GM12875 (cell line): ENCODE results near the gene SLC6A20.

Experiments used
- H3K4me3 ChIP-seq: one replicate; pipeline ENCODE4 v1.5.1; 2011; ENCODE audit warnings: low read depth, low read length, control low read depth
- CTCF ChIP-seq: IDR thresholded peaks from 2 replicates; pipeline ENCODE4 v1.5.1; 2011; ENCODE audit warnings: low read depth, mild to moderate bottlenecking, control low read depth, inconsistent platforms, low read length, moderate library complexity, borderline replicate concordance; ENCODE audit not compliant: insufficient read depth

Gene SLC6A20

GRCh38 chr3:45741247-45741646 is 55.1 kb downstream of the SLC6A20 start:
- TF ChIP-seq CTCF: no peak
- no peak overlapping the region for H3K4me3 ChIP-seq

- no peak for TF ChIP-seq CTCF
- no peak overlapping the region for H3K4me3 ChIP-seq
Measured at GRCh38 chr3:45739991-45740390, 56.3 kb downstream of the SLC6A20 start.

- H3K4me3 ChIP-seq: no peak overlapping the region
- TF ChIP-seq CTCF: no peak
Measured at GRCh38 chr3:45737234-45737633, 59.1 kb downstream of the SLC6A20 start.

GRCh38 chr3:45736707-45737106 is 59.6 kb downstream of the SLC6A20 start:
- no peak overlapping the region for H3K4me3 ChIP-seq
- TF ChIP-seq CTCF: no peak

GRCh38 chr3:45730409-45731154 is 65.8 kb downstream of the SLC6A20 start:
- no peak overlapping the region for H3K4me3 ChIP-seq
- TF ChIP-seq CTCF: no peak

GRCh38 chr3:45729614-45730013 is 66.7 kb downstream of the SLC6A20 start:
- H3K4me3 ChIP-seq: no peak overlapping the region
- TF ChIP-seq CTCF: no peak

- H3K4me3 ChIP-seq: no peak overlapping the region
- no peak for TF ChIP-seq CTCF
Measured at GRCh38 chr3:45724911-45725310, 71.4 kb downstream of the SLC6A20 start.
